Calu3 (cell line): ENCODE data around the gene DUSP16. TPM values are rescaled to one million over a fixed set of nuclear protein-coding genes. Genes with fewer than 3 reads are reported as not detected.

Experiments
- BruUV-seq: library from RNA; stranded (reverse); fragments of 400-500 nt; replicated peaks from 2 replicates; lab custom pipeline; 2021; lab: Mats Ljungman, UMichigan
- CTCF ChIA-PET: fragments of 300-600 bp; sonication (Branson Sonifier 250); formaldehyde crosslinking; loops from one replicate; lab custom pipeline; 2022; ENCODE audit warnings: antibody characterized with exemption; lab: Charles Lee
- DNase-seq: peaks from one replicate; pipeline ENCODE4 v3.0.0; 2022
- H3K27ac Mint-ChIP-seq: one replicate; pipeline ENCODE4 v1.8.0; 2022; ENCODE audit warnings: mixed read lengths; ENCODE audit not compliant: unreplicated experiment
- H3K27me3 Mint-ChIP-seq: one replicate; pipeline ENCODE4 v1.8.0; 2022; ENCODE audit warnings: mixed read lengths; ENCODE audit not compliant: unreplicated experiment
- H3K36me3 Mint-ChIP-seq: one replicate; pipeline ENCODE4 v1.8.0; 2022; ENCODE audit warnings: mild to moderate bottlenecking, moderate library complexity, mixed read lengths; ENCODE audit not compliant: insufficient read depth, unreplicated experiment
- H3K4me1 Mint-ChIP-seq: one replicate; pipeline ENCODE4 v1.8.0; 2022; ENCODE audit warnings: mild to moderate bottlenecking, low read depth, mixed read lengths; ENCODE audit not compliant: unreplicated experiment
- H3K4me3 Mint-ChIP-seq: one replicate; pipeline ENCODE4 v1.8.0; 2022; ENCODE audit warnings: mild to moderate bottlenecking, low read depth, moderate library complexity, mixed read lengths; ENCODE audit not compliant: unreplicated experiment
- H3K9me3 Mint-ChIP-seq: one replicate; pipeline ENCODE4 v1.8.0; 2022; ENCODE audit warnings: low read depth, mixed read lengths; ENCODE audit not compliant: unreplicated experiment
- intact Hi-C: fragments of 100-400 bp; cut with micrococcal nuclease; formaldehyde crosslinking; loops from one replicate; pipeline ENCODE4 v1.10.0; 2022; ENCODE audit not compliant: unreplicated experiment
- total RNA-seq: library from RNA; stranded (reverse); gene quantifications from 2 replicates; pipeline ENCODE4 v1.2.3, GENCODE V29; 2022
- TF ChIP-seq, protein P1 (sequence below): fragments of 200-600 bp; IDR thresholded peaks from one replicate; pipeline ENCODE4 v1.8.0; 2022; ENCODE audit warnings: antibody characterized with exemption; ENCODE audit not compliant: unreplicated experiment

The DUSP16 gene
- total RNA-seq, 1 experiment from 2014 or later: 25.8 TPM

DNA sequence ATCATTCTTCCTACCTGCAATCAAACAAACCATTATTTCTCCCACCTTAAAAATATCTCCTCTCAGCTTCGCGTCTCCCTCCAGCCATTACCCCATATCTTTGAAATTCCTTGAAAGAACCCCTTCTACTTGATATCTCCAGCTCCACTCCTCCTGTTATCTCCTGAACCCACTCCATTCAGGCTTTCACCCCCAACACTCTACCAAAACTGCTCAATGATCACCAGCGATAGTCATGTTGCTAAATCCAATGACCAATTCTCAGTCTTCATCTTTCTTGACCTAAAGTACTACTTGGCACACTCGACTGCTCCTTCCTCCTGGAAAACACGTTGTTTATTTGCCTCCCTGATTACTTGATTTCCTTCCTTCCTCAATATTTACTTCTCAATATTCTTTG is 70.1 kb downstream of the DUSP16 start:
- peaks cover 11% of the 10 kb centered on the region for H3K4me1 Mint-ChIP-seq
- no peak overlapping the region for H3K4me3 Mint-ChIP-seq
- no peak for DNase-seq
- intact Hi-C loops: no loop called here
- H3K27ac Mint-ChIP-seq: no peak overlapping the region
- TF ChIP-seq, protein P1, sequence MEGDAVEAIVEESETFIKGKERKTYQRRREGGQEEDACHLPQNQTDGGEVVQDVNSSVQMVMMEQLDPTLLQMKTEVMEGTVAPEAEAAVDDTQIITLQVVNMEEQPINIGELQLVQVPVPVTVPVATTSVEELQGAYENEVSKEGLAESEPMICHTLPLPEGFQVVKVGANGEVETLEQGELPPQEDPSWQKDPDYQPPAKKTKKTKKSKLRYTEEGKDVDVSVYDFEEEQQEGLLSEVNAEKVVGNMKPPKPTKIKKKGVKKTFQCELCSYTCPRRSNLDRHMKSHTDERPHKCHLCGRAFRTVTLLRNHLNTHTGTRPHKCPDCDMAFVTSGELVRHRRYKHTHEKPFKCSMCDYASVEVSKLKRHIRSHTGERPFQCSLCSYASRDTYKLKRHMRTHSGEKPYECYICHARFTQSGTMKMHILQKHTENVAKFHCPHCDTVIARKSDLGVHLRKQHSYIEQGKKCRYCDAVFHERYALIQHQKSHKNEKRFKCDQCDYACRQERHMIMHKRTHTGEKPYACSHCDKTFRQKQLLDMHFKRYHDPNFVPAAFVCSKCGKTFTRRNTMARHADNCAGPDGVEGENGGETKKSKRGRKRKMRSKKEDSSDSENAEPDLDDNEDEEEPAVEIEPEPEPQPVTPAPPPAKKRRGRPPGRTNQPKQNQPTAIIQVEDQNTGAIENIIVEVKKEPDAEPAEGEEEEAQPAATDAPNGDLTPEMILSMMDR: no peak
- CTCF ChIA-PET: no interaction called here
- no TSS peak for BruUV-seq
- no peaks in the 10 kb centered on the region for H3K36me3 Mint-ChIP-seq
- no peaks in the 10 kb centered on the region for H3K9me3 Mint-ChIP-seq
- H3K27me3 Mint-ChIP-seq: no peaks in the 10 kb centered on the region

DNA sequence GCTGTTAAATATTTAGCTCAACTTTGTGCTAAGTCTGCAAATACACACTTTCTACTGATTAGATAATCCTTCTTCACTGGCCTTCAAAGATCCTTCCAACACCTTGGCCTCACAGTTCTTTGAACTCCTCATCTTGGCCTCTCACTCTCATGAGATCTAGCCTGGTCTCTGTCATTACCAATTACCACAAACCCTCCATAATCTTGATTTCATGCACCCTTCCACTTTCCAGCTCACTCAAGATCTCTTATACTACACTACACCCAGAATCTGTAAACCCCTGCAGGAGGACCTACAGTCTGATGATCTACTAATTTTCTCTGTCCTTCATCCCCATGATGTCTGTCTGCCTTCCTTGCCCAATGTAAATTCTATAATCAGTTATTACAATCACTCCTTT is 71.1 kb downstream of the DUSP16 start:
- H3K36me3 Mint-ChIP-seq: no peaks in the 10 kb centered on the region
- CTCF ChIA-PET: interaction anchor here (0.6 kb wide), 1 partner anchor 805 kb away, joined by 5 read pairs; no protein-coding TSS in a partner anchor
- H3K27me3 Mint-ChIP-seq: no peaks in the 10 kb centered on the region
- no peak overlapping the region for H3K4me3 Mint-ChIP-seq
- peaks cover 16% of the 10 kb centered on the region for H3K4me1 Mint-ChIP-seq
- intact Hi-C loops: no loop called here
- BruUV-seq: no TSS peak
- DNase-seq: no peak
- TF ChIP-seq, protein P1: no peak
- no peak overlapping the region for H3K27ac Mint-ChIP-seq
- no peaks in the 10 kb centered on the region for H3K9me3 Mint-ChIP-seq

DNA sequence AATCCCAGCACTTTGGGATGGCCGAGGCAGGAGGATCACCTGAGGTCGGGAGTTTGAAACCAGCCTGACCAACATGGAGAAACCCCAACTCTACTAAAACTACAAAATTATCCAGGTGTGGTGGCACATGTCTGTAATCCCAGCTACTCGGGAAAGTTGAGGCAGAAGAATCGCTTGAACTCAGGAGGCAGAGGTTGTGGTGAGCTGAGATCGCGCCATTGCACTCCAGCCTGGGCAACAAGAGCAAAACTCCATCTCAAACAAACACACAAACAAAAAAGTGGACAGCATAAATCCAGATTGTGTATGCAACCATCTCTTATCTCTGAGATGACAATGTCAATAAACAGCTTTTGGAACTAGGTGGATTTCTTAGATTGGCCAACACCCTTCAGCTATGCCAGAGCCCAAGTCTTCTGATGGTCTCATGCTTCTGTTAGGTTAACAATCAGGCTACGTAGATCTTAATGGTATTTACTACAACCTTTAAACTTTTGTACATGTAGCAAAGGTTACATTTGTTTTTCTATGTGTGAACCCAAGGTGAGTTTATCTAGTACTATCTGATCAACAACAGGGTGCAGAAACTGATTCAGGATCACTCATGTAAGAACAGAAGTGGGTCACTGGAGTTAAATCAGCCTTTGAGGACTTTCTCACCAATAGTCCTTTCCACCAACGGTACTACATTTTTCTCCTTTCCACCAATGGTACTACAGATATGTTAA is 73.7 kb downstream of the DUSP16 start:
- DNase-seq: no peak
- Mint-ChIP-seq H3K4me1 (peaks cover 16% of the 10 kb centered on the region), H3K4me3 (no peak overlapping the region), H3K27ac (no peak overlapping the region), H3K36me3 (no peaks in the 10 kb centered on the region), H3K27me3 (no peaks in the 10 kb centered on the region), H3K9me3 (no peaks in the 10 kb centered on the region)
- intact Hi-C loops: no loop called here
- TF ChIP-seq, protein P1: no peak
- BruUV-seq: no TSS peak
- CTCF ChIA-PET: no interaction called here

DNA sequence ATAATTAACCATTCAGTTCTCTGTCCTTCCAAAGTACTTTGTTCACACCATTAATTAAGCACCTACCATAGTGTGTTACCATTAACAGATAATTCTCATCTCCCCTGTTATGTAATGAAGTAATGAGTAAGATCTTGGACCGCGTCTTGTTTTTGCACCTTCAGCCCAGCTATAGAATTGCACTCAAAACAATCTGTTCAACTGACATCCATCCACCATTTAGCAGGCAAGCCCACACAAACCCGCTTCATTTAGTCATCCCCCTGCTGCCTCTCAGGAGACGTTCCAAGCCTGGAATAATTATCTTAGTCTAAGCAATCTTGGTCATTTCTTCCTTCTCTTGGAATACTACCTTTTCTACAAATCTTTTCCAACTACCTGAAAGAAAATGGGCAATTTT is 74.4 kb downstream of the DUSP16 start:
- intact Hi-C loops: no loop called here
- H3K36me3 Mint-ChIP-seq: no peaks in the 10 kb centered on the region
- H3K27ac Mint-ChIP-seq: peak overlapping the region; percentile 18
- peaks cover 16% of the 10 kb centered on the region for H3K4me1 Mint-ChIP-seq
- H3K27me3 Mint-ChIP-seq: no peaks in the 10 kb centered on the region
- CTCF ChIA-PET: no interaction called here
- DNase-seq: no peak
- TF ChIP-seq, protein P1: no peak
- H3K4me3 Mint-ChIP-seq: no peak overlapping the region
- no TSS peak for BruUV-seq
- H3K9me3 Mint-ChIP-seq: no peaks in the 10 kb centered on the region
